Measurements from ENCODE around the gene KRT16.
"Not testable (repeated sequence)": the region's sequence is repeated elsewhere in the genome, so short reads cannot be mapped to it uniquely, and the experiment has no call there.

Gene KRT16

DNA sequence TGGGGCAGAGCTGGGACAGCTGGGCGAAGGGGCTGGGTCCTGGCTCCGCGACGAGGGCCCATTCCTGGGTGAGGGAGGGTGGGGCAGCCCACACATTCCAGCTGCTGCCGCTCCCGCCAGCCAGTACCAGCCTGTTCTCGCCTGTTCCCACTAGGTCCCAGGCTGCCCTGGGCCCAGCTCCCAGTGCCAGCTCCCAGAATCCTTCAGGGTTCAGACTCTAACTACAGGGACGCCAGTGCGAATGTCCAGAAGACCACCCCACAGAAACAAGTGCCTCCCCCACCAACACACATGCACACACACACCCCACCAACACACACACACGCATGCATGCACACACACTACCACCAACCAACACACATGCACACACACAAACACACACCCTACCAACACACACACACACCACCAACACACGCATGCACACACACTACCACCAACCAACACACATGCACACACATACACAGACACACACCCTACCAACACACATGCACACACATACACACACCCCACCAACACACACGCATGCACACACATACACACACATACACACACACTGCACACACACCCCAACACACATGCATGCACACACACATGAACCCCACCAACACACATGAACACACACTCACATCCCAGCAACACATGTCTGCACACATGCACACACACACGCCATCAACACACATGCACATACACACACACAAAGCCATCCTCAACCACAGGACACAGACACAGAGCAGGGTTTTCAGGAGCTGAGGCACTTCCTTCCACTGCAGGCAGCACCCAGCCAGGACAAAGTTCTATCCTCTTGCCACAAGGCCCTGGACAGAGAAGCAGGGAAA lies 39.3 kb upstream of the KRT16 start:
- no peak for ATAC-seq
- H3K9me3 Mint-ChIP-seq, result no peaks in the 10 kb centered on the region
- no peak overlapping the region for H3K27ac Mint-ChIP-seq
- peaks cover 2% of the 10 kb centered on the region for H3K27me3 Mint-ChIP-seq
- DNase-seq, result no peak
- peaks cover 8% of the 10 kb centered on the region for H3K4me1 Mint-ChIP-seq
- H3K4me3 Mint-ChIP-seq, result no peak overlapping the region
- H3K36me3 Mint-ChIP-seq (ENCODE audit: low read depth), result no peaks in the 10 kb centered on the region

DNA sequence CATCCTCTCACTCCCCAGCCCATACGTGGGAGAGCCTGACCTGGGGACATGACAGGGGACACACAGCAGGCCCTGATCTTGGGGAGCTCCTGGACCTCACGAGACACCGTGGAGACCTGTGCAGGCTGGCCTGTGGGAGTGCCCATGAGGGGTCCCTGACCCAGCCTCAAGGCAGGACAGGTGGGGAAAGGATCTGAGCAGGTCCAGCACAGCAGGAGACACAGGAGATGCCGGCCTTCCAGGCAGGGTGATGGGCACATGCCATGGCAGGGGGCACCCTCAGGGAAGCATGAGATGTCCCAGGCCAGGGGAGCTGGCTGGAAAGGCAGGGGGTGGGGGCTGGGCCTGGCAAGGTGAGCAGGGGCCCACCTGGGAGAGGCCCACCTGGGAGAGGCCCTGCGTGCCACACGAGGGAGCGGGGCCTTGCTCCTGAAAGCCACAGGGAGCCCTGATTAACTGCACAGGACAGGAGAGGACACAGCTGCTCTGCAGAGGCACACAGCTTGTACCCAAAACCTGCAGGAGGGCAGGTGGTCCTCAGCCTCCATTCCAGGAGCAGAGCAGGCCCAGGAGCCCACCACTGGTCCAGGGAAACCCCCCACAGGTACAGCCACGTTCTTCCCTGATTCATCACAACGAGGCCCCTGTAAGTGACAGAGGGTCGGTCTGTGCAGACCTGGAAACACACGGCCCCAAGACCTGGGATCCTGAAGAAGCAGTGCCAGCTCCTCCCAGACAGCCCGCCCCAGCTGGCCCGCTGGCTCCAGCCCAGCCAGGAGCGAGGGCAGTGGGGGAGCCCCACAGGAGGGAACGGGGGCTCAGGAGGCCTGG lies 38.4 kb upstream of the KRT16 start:
- no peak overlapping the region for H3K27ac Mint-ChIP-seq
- no peak for ATAC-seq

DNA sequence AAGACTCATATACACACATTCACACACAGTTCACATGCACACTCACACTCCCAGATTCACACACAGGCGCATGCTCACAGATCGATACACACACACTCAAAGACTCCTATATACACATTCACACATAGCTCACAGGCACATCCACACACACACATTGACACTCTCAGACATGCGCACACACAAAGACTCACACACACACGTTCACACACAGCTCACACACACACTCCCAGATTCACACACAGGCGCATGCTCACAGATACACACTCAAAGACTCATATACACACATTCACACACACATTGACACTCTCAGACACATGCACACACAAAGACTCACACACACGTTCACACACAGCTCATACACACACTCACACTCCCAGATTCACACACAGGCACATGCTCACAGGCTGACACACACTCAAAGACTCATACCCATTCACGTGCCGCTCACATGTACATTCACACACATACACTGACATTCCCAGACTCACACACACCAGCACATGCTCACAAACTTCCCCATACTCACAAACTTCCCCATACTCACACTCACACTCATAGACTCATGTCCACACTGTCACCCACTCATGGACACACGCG lies 37.5 kb upstream of the KRT16 start:
- Mint-ChIP-seq H3K27me3 (peaks cover 2% of the 10 kb centered on the region), H3K27ac (no peak overlapping the region), H3K9me3 (no peaks in the 10 kb centered on the region), H3K4me3 (no peak overlapping the region), H3K4me1 (peaks cover 8% of the 10 kb centered on the region), H3K36me3 (ENCODE audit: low read depth) (no peaks in the 10 kb centered on the region)
- ATAC-seq, result no peak
- no peak for DNase-seq

More for the DNA sequence above, 38.4 kb upstream of the KRT16 start:
- H3K36me3 Mint-ChIP-seq (ENCODE audit: low read depth), result no peaks in the 10 kb centered on the region
- H3K4me3 Mint-ChIP-seq, result no peak overlapping the region
- H3K27me3 Mint-ChIP-seq, result peaks cover 2% of the 10 kb centered on the region
- DNase-seq, result no peak
- peaks cover 8% of the 10 kb centered on the region for H3K4me1 Mint-ChIP-seq
- no peaks in the 10 kb centered on the region for H3K9me3 Mint-ChIP-seq

DNA sequence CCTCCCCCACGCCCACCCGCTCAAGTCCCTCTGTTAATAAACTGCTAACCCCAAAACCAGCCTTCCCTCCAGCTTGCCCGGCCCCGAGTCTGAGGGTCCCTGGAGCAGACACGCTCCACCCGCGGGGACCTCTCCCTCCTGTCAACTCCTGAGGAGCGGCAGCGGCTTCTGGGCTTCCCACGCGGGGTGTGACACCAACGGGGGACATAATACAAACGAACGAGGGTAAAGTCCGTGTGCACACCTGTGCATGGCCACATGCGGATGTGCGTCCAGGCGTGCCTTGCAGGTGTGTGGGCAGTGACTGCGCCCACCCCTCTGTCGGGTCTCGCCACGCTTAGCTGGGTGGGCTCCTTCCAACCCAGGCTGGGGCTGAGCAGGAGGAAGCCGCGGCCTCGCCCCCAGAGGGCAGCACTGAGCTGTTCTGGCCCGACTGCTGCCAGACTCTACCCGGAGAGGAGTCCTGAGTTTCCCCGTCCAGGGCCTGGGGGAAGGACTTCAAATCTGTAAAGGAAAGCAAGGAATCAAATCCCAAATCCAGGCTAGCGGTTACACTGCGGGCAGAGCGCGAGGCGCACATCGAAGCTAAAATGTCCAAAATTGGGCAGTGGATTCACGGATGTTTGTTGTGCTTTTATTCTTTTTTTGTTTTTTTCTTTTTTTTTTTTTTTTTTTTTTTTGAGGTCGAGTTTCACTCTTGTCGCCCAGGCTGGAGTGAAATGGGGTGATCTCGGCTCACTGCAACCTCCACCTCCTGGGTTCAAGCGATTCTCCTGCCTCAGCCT lies 36.0 kb upstream of the KRT16 start:
- Mint-ChIP-seq H3K27ac (no peak overlapping the region), H3K9me3 (no peaks in the 10 kb centered on the region), H3K4me3 (peak overlapping the region; percentile 44), H3K4me1 (peaks cover 8% of the 10 kb centered on the region), H3K36me3 (ENCODE audit: low read depth) (no peaks in the 10 kb centered on the region), H3K27me3 (peaks cover 2% of the 10 kb centered on the region)
- DNase-seq (peak; percentile 92), ATAC-seq (peak; percentile 82)

DNA sequence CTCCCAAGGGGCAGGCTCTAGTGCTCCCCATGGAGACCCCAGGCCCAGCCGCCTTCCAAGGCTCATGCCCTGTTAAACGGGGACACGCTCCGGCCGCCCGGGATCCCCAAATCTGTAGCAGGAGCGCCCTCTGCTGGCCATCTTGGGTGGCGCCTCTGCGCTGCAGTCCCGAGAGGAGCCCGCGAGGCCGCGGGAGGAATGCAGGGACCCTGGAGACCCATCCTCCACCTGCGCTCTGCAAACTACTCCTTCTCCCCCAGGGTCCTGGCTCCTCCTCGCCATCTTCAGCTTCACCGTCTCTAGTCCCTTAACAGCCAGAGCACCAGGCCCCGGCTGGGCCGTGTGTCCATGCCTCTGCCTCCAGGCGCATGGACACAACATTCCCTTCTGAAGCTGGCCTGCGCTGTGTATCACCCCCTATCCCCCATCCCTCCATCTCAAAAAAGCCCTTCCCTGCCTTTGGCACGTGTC lies 35.4 kb upstream of the KRT16 start:
- peak overlapping the region; percentile 35 for H3K4me3 Mint-ChIP-seq
- peaks cover 8% of the 10 kb centered on the region for H3K4me1 Mint-ChIP-seq
- H3K9me3 Mint-ChIP-seq, result no peaks in the 10 kb centered on the region
- no peaks in the 10 kb centered on the region for H3K36me3 Mint-ChIP-seq (ENCODE audit: low read depth)
- peaks cover 2% of the 10 kb centered on the region for H3K27me3 Mint-ChIP-seq
- H3K27ac Mint-ChIP-seq, result no peak overlapping the region
- peak; percentile 95 for DNase-seq
- peak; percentile 74 for ATAC-seq

DNA sequence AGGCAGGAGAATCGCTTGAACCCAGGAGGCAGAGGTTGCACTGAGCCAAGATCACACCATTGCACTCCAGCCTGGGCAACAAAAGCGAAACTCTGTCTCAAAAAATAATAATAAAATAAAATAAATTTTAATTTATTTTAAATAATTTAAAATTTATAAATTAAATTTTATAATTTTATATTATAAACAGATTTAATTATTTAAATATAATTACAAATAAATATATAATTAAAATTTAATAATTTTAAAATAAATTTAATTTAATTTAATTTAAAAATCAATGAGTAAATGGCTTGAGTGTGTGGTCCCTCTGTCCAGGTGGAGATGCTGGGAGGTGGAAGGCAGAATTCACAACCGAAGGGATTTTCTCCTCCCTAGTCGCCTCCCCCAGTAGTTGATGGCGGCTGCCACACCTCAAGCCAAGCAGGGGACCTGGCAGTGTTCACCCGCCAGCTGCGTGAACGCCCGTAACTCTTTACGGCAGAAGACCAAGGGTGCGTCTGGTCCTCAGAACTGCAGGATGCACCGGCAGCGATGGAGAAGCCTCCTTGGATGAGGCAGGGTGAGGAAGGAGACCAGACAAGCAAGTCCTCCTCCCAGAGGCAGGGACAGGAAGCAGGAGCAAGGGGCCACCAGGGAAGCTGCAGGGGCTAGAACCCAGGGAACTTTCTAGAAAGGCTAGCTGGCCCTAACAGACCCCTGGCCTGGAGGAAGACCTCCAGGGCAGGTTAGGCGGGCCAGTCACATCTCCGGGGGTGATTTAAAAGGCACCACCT lies 34.7 kb upstream of the KRT16 start:
- H3K4me3 Mint-ChIP-seq, result no peak overlapping the region
- peaks cover 2% of the 10 kb centered on the region for H3K27me3 Mint-ChIP-seq
- peaks cover 8% of the 10 kb centered on the region for H3K4me1 Mint-ChIP-seq
- DNase-seq, result no peak
- no peaks in the 10 kb centered on the region for H3K36me3 Mint-ChIP-seq (ENCODE audit: low read depth)
- no peaks in the 10 kb centered on the region for H3K9me3 Mint-ChIP-seq
- no peak for ATAC-seq
- no peak overlapping the region for H3K27ac Mint-ChIP-seq

DNA sequence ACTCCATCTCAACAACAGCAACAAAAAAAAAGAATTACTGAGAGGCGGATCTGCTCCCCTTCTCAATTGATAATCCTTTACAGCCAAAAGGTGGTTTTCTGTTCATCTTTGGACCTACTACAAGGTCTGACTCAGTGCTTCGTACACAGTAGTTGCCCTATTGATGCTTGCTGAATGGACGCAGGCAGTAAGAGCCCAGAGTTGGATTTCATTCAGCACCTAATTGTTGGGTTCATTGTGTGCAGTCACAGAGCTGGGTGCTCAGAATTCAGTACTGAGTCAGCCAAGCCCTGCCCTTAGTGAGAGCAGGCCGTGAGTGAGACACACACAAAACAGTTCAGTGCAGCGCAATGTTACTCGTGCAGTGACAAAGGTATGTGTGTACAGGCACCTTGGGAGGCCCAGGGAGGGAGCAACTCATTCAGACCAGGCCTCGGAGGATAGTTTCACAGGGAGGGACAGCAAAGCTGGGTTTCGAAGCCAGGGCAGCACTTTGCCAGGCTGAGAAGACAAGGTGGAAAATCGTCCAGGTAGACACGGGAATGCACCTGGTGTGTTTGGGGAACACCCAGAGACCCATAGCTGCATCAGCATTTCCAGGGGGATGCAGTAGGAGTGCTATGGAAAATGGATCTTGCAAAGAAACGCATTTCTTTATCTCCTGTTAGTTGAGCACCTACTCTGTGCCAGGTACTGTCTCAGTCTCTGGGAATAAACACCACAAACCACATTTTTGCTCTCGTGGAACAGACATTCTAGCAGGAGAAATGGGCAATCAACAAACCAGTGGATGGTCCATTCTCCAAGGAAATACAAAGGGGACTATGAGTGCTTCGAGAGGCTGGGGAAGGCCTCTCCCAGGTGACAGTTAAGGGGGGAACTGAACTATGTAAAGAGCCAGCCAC lies 29.9 kb upstream of the KRT16 start:
- Mint-ChIP-seq H3K27me3 (no peaks in the 10 kb centered on the region), H3K36me3 (ENCODE audit: low read depth) (no peaks in the 10 kb centered on the region), H3K27ac (no peak overlapping the region), H3K4me3 (no peak overlapping the region), H3K9me3 (no peaks in the 10 kb centered on the region), H3K4me1 (no peaks in the 10 kb centered on the region)
- no peak for DNase-seq
- ATAC-seq, result no peak

DNA sequence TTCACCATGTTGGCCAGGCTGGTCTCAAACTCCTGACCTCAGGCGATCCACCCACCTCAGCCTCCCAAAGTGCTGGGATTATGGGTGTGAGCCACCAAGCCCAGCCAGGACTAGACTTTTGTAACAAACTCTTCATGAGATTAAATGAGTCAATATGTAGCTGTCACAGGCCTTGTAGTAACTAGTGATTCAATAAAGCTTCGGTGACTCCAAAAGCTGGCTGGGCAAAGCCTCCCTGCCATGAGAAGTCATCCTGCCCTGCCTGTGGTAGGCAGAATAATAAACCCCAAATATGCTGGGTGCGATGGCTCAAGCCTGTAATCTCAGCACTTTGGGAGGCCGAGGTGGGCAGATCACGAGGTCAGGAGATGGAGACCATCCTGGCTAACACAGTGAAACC lies 28.0 kb upstream of the KRT16 start:
- H3K36me3 Mint-ChIP-seq (ENCODE audit: low read depth); DNase-seq; ATAC-seq; H3K27ac Mint-ChIP-seq; H3K27me3 Mint-ChIP-seq; H3K9me3 Mint-ChIP-seq; H3K4me1 Mint-ChIP-seq; H3K4me3 Mint-ChIP-seq: not testable (repeated sequence)

DNA sequence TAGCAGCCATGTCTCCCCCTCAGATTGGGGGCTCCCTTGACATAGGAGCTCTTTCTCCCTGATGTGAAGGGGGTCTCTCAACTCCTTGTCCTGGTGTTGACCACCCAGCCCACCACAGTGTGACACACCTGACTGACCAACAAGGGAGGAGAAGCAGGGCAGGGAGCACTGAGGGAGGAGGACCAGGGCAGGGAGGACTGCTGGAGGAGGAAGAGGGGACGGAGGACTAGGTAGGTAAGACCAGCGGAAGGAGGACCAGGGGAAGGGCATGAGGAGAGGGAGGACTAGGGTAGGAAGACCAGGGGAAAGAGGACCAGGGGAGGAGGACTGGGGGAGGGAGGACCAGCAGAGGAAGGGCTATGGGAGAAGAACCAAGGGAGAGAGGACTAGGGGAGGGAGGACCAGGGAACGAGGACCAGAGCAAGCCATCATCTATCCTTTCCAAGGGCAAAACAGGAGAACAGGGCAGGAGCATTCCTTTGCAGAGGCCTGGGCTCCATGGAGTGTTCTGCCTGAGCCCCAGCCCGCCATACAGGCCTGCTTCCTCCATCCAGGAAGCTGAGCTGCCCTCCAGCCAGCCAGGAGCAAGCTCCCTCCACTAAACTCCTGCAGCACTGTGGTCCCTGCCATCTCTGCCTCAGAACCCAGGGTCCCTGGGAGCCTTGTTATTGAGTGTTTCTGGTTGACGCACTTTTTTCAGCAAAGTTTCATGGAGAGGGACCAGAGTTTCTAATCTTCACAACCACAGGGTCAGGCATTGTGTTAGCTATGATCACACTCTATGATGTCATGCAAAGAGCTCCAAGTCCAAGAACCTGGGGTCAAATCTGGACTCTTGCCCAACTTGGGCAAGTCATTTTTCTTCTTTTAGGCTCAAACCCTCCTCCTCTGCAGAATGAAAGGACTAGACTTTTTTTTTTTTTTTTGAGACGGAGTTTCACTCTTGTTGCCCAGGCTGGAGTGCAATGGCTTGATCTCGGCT lies 27.2 kb upstream of the KRT16 start:
- no peak for ATAC-seq
- Mint-ChIP-seq H3K36me3 (ENCODE audit: low read depth) (no peaks in the 10 kb centered on the region), H3K4me1 (no peaks in the 10 kb centered on the region), H3K4me3 (no peak overlapping the region), H3K27me3 (no peaks in the 10 kb centered on the region), H3K9me3 (no peaks in the 10 kb centered on the region), H3K27ac (no peak overlapping the region)
- DNase-seq, result no peak

DNA sequence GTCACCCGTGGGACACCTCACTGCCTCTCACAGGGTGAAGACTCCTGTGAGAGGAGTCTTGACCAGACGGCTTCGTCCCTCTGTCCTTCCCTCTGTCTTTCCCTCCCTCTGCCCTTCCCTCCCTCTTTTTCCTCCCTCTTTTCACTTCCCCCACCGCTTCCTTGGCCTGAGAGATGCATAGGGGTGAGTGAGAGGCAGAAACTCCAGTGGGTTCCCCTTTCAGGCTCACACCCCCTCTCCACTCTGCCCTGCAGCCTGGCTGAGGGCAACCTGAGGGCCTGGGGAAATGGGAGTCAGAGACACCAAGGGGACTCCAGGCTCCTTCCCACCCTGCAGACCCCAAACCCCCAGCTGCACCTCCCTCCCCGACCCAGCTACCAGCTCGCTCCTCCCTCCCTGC lies 26.4 kb upstream of the KRT16 start:
- H3K4me1 Mint-ChIP-seq, result no peaks in the 10 kb centered on the region
- no peaks in the 10 kb centered on the region for H3K9me3 Mint-ChIP-seq
- H3K4me3 Mint-ChIP-seq, result no peak overlapping the region
- ATAC-seq, result no peak
- no peaks in the 10 kb centered on the region for H3K36me3 Mint-ChIP-seq (ENCODE audit: low read depth)
- H3K27me3 Mint-ChIP-seq, result no peaks in the 10 kb centered on the region
- no peak overlapping the region for H3K27ac Mint-ChIP-seq
- no peak for DNase-seq

DNA sequence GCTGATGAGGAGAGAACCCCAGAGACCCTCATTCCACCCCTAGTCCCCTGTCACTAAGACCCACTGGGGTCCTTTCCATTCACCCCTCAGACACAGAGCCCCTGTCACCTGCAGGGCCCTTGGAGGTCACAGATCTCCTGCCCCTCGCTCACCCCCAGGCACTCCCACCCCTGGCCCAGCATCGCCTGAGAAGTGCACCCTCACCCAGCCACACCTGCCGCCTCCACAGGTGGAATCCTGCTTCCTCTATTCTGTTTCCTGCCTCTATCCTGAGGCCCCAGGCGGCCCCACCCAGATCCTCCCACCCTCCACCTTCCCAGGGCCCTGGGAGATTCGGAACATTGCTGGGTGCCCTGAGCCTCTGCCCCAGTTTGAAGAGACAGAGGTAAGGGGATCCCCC lies 25.6 kb upstream of the KRT16 start:
- ATAC-seq (peak; percentile 25), DNase-seq (no peak)
- Mint-ChIP-seq H3K36me3 (ENCODE audit: low read depth) (no peaks in the 10 kb centered on the region), H3K27me3 (no peaks in the 10 kb centered on the region), H3K4me3 (no peak overlapping the region), H3K9me3 (no peaks in the 10 kb centered on the region), H3K27ac (no peak overlapping the region), H3K4me1 (no peaks in the 10 kb centered on the region)

DNA sequence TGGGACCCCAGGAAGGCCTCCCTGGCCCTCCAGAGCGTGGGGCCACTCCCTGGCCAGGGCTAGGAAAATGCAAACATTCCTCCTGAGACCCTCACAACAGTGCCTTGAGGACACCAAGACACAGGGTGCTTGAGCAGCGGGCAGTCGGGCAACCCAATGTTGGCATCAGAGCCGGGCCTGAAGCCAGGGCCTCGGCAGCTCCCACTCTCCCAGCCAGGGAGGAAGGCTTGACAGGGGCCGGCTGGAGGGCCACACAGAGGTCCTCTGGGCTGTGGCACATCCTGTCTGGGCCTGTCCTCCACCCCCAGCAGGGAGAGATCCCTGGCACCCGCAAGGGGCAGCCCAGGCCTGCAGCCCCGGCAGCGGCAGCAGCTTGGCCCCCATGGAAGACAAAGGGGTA lies 24.1 kb upstream of the KRT16 start:
- ATAC-seq (no peak), DNase-seq (no peak)
- no peak overlapping the region for H3K4me3 Mint-ChIP-seq
- H3K4me1 Mint-ChIP-seq, result no peaks in the 10 kb centered on the region
- H3K27me3 Mint-ChIP-seq, result no peaks in the 10 kb centered on the region
- H3K36me3 Mint-ChIP-seq (ENCODE audit: low read depth), result no peaks in the 10 kb centered on the region
- H3K27ac Mint-ChIP-seq, result no peak overlapping the region
- H3K9me3 Mint-ChIP-seq, result no peaks in the 10 kb centered on the region

Data from activated naive CD8-positive, alpha-beta T cell treated with anti-CD3 and anti-CD28 coated beads, Interleukin-2, amount 50 U/mL, for 24 hours (primary cell).